Tibial artery (tissue), 4 donors: ENCODE results near the gene PRKAR1B.

Experiments used
- DNase-seq, 2 donors: peaks; one replicate each; pipeline ENCODE4 v3.0.0-alpha.2; 2019
- H3K27ac ChIP-seq, 2 donors: fragments of 200-600 bp; sonication (generic) in 1 of 2; 1 replicate in 1 of 2; 2 replicates in 1 of 2; pipeline ENCODE4 v1.5.1; 2018 to 2019; ENCODE audit warnings: mild to moderate bottlenecking in 1 of 2
- H3K27me3 ChIP-seq, 2 donors: fragments of 200-600 bp; sonication (generic) in 1 of 2; one replicate each; pipeline versions ENCODE4 v1.5.1 to v1.6.0; 2016 to 2019
- H3K36me3 ChIP-seq, 3 donors: fragments of 200-600 bp; sonication (generic) in 2 of 3; one replicate each; pipeline ENCODE4 v1.5.1; 2016 to 2019; ENCODE audit warnings: mild to moderate bottlenecking in 2 of 3
- H3K4me1 ChIP-seq, 4 donors: fragments of 200-600 bp; sonication (generic) in 2 of 4; 1 replicate in 3 of 4; 2 replicates in 1 of 4; pipeline ENCODE4 v1.5.1; 2016 to 2019
- H3K4me3 ChIP-seq, 2 donors: fragments of 200-600 bp; sonication (generic) in 1 of 2; 1 replicate in 1 of 2; 2 replicates in 1 of 2; pipeline ENCODE4 v1.5.1; 2018 to 2019; ENCODE audit warnings: mild to moderate bottlenecking in 2 of 2
- H3K9me3 ChIP-seq, 3 donors: fragments of 200-600 bp; sonication (generic) in 1 of 3; one replicate each; pipeline ENCODE4 v1.5.1; 2016 to 2019
- intact Hi-C: fragments of 100-400 bp; cut with DNase I; formaldehyde crosslinking; loops from one replicate; pipeline ENCODE4 v1.15.0; 2023; ENCODE audit warnings: low total_unique reads
- TF ChIP-seq, protein P1 (sequence below), 2 experiments: fragments of 200-600 bp in 1 of 2; fragments of 450-650 bp in 1 of 2; IDR thresholded peaks; one replicate each; pipeline ENCODE4 v1.5.1; 2017 to 2019; ENCODE audit warnings: antibody characterized with exemption in 2 of 2, mild to moderate bottlenecking in 1 of 2, moderate library complexity in 1 of 2

Gene PRKAR1B

DNA sequence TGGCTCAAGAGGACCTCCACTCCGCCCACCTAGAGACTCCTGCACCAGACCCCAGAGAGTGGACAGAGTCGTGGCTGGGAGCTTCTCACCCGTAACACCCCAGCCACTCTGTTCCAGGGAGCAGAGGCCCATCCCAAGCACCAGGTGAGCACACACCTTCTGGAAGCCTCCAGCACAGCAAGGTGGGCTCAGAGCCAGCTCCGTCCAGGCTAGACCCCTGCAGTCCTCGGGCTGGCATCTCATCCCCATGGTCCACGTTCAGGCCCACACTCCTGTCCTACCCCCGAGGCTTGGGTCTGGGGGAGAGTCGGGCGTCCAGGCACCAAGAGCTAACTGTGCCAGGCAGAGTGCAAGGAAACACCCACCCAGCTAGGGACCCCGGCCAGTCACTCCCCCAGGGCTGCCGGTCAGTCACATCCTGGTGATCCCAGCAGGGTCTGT lies 220.7 kb downstream of the PRKAR1B start:
- H3K36me3 ChIP-seq = peaks cover 43 to 88% (median 87%) of the 10 kb centered on the region in 3 donors
- intact Hi-C loops = no loop called here
- H3K4me1 ChIP-seq = peaks cover 0 to 79% (median 34%) of the 10 kb centered on the region in 4 donors
- H3K9me3 ChIP-seq = no peaks in the 10 kb centered on the region
- TF ChIP-seq, protein P1, sequence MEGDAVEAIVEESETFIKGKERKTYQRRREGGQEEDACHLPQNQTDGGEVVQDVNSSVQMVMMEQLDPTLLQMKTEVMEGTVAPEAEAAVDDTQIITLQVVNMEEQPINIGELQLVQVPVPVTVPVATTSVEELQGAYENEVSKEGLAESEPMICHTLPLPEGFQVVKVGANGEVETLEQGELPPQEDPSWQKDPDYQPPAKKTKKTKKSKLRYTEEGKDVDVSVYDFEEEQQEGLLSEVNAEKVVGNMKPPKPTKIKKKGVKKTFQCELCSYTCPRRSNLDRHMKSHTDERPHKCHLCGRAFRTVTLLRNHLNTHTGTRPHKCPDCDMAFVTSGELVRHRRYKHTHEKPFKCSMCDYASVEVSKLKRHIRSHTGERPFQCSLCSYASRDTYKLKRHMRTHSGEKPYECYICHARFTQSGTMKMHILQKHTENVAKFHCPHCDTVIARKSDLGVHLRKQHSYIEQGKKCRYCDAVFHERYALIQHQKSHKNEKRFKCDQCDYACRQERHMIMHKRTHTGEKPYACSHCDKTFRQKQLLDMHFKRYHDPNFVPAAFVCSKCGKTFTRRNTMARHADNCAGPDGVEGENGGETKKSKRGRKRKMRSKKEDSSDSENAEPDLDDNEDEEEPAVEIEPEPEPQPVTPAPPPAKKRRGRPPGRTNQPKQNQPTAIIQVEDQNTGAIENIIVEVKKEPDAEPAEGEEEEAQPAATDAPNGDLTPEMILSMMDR (IDR thresholded peaks at IDR 0.05) = no peak
- H3K27me3 ChIP-seq = no peaks in the 10 kb centered on the region
- H3K4me3 ChIP-seq = no peak overlapping the region
- H3K27ac ChIP-seq = peak overlapping the region in 1 of 2 donors; percentile 71
- DNase-seq = peak in 1 of 2 donors; percentile 65

DNA sequence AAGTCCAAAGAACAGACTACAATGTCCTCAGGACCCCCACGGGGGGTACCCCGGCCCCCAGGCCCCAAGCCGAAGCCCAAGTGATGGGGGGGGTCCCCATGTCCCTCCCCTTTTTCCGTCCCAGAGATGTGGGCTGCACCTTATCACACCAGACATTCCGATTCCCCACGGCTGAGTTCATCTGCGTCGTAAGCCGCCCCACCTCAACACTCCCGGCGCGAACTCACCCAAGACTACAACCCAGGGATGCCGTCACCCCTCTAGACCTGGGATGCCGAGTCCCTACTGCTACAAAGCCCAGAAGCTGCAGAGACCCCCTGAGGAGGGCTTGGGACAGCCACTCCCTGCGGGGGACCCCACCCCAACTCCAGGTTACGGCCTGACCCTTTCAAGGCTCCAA lies 221.9 kb downstream of the PRKAR1B start:
- intact Hi-C loops = no loop called here
- Histone ChIP-seq H3K27ac (peak overlapping the region; percentile 31 to 71), H3K9me3 (no peaks in the 10 kb centered on the region), H3K4me1 (peaks cover 0 to 82% (median 34%) of the 10 kb centered on the region in 4 donors), H3K4me3 (no peak overlapping the region), H3K36me3 (peaks cover 46 to 89% (median 89%) of the 10 kb centered on the region in 3 donors), H3K27me3 (no peaks in the 10 kb centered on the region)
- TF ChIP-seq, protein P1 (IDR thresholded peaks at IDR 0.05) = no peak
- DNase-seq = peak in 1 of 2 donors; percentile 52

DNA sequence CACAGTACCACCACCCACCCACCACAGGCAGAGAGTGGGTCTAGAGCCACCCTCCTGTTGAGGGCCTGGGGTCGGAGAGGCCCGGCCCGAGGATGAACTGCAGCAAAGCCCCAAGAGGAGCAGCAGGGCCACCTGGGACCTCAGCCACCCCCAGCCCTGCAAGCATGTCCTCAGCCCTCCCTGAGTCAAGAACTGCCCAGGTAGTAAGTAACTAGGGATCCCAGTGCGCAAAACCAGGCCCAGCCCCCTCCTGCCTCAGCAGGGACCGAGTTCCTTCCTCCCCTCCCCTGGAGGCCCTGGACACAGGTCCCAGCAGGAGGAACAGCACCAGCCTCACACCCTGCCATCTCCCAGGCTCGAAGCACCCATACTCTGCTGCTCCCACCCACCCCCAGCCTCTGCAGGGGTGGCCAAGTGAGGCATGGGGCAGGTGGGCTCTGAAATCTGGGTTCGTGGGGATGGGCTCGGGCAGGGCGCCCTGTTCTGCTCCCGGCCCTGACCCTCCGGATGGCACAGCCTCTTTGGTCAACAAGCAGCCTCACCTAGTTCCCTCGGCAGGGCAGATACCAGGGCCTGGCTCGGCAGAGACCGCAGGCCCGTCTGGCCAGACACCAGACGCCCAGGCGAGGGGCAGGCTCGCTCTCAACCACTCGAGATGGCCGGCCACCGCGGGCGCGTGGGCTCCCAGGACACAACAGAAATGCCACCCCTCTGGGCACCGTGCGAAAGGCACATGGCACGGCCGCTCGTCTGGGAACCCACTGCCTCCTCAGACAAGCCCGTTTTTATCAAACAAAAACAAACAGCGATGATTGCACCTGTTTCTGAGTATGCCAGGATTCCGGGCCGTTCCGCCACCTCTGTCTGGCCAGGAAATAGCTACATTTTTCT lies 222.6 kb downstream of the PRKAR1B start:
- peaks cover 0 to 82% (median 37%) of the 10 kb centered on the region in 4 donors for H3K4me1 ChIP-seq
- H3K27ac ChIP-seq = peak overlapping the region; percentile 31 to 71
- peak in 1 of 2 donors; percentile 69 for DNase-seq
- H3K9me3 ChIP-seq = no peaks in the 10 kb centered on the region
- TF ChIP-seq, protein P1 (IDR thresholded peaks at IDR 0.05) = no peak
- no peak overlapping the region for H3K4me3 ChIP-seq
- peaks cover 46 to 89% (median 89%) of the 10 kb centered on the region in 3 donors for H3K36me3 ChIP-seq
- intact Hi-C loops = no loop called here
- no peaks in the 10 kb centered on the region for H3K27me3 ChIP-seq

DNA sequence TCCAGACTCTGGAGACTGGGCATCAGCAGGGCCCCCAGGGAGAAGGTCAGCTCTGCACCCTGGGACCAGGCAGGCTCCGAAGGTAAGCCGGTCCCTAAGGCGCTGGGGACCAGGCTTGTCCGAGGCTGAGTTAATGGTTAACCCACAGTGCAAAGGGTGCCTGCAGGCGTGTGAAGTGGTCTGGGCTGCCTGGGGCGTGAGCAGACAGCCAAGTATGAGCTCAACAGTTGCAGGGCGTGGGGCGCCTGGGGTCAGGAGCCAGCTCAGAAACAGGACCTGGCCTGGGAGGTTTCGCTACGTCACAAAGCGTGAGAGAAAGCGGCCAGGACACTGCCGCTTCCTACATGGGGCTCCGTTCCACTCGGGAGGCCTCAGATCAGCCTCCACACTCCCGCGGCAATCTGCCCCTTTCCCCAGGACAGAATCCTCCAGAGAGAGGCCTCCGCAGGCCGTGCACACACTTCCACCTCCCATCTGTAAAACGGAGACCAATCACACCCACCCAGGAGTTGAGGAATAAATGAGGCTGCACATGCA lies 223.4 kb downstream of the PRKAR1B start:
- Histone ChIP-seq H3K27me3 (no peaks in the 10 kb centered on the region), H3K4me3 (no peak overlapping the region), H3K36me3 (peaks cover 46 to 89% (median 89%) of the 10 kb centered on the region in 3 donors), H3K9me3 (no peaks in the 10 kb centered on the region), H3K27ac (peak overlapping the region; percentile 31 to 71), H3K4me1 (peaks cover 0 to 82% (median 37%) of the 10 kb centered on the region in 4 donors)
- TF ChIP-seq, protein P1 (IDR thresholded peaks at IDR 0.05) = no peak
- intact Hi-C loops = no loop called here
- DNase-seq = peak in 1 of 2 donors; percentile 80

DNA sequence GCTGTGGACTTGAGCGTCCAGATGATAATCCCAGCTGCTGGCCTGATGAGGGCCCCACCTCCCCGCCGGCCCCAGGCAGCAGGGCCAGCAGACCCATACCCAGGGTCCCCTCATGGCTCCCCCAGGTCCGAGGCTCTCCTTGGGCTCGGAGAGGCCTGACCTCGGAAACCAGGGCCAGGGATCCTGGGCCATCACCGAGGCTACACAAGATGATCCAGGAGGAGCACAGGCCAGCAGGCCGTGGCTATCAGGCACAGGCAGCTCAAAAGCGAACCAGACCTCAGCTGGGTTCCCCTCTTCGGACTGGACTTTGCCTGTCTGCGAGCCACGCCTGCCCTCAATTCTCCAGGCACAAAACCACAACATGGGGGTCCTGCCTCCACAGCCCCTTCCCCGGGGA lies 224.8 kb downstream of the PRKAR1B start:
- Histone ChIP-seq H3K36me3 (peaks cover 46 to 88% (median 86%) of the 10 kb centered on the region in 3 donors), H3K27ac (no peak overlapping the region), H3K4me1 (peaks cover 0 to 69% (median 33%) of the 10 kb centered on the region in 4 donors), H3K9me3 (no peaks in the 10 kb centered on the region), H3K4me3 (no peak overlapping the region), H3K27me3 (no peaks in the 10 kb centered on the region)
- peak in 1 of 2 donors; percentile 56 for DNase-seq
- TF ChIP-seq, protein P1 (IDR thresholded peaks at IDR 0.05) = no peak
- intact Hi-C loops = no loop called here
